Activated naive CD8-positive, alpha-beta T cell (primary cell): Measurements from ENCODE around the gene CKLF.

Experiments
- H3K27ac Mint-ChIP-seq: one replicate; pipeline ENCODE4 v1.8.0; 2021; ENCODE audit warnings: mixed read lengths
- H3K27me3 Mint-ChIP-seq: one replicate; pipeline ENCODE4 v1.8.0; 2021; ENCODE audit warnings: mixed read lengths
- H3K36me3 Mint-ChIP-seq: one replicate; pipeline ENCODE4 v1.8.0; 2021; ENCODE audit warnings: mixed read lengths
- H3K4me1 Mint-ChIP-seq: one replicate; pipeline ENCODE4 v1.8.0; 2021; ENCODE audit warnings: low read depth, mixed read lengths
- H3K4me3 Mint-ChIP-seq: one replicate; pipeline ENCODE4 v1.8.0; 2021; ENCODE audit warnings: mild to moderate bottlenecking, mixed read lengths
- H3K9me3 Mint-ChIP-seq: one replicate; pipeline ENCODE4 v1.8.0; 2021; ENCODE audit warnings: low read depth, mixed read lengths

CKLF gene

GRCh38 chr16:66525396-66526180 lies 26.8 kb upstream of the CKLF start:
- H3K9me3 Mint-ChIP-seq: no peaks in the 10 kb centered on the region
- no peak overlapping the region for H3K4me3 Mint-ChIP-seq
- H3K36me3 Mint-ChIP-seq: peaks cover 6% of the 10 kb centered on the region
- peaks cover 62% of the 10 kb centered on the region for H3K4me1 Mint-ChIP-seq
- no peaks in the 10 kb centered on the region for H3K27me3 Mint-ChIP-seq
- H3K27ac Mint-ChIP-seq: peak overlapping the region; percentile 56

GRCh38 chr16:66528294-66528693 lies 24.1 kb upstream of the CKLF start:
- H3K27me3 Mint-ChIP-seq: no peaks in the 10 kb centered on the region
- no peak overlapping the region for H3K27ac Mint-ChIP-seq
- no peak overlapping the region for H3K4me3 Mint-ChIP-seq
- H3K36me3 Mint-ChIP-seq: peaks cover 6% of the 10 kb centered on the region
- peaks cover 35% of the 10 kb centered on the region for H3K4me1 Mint-ChIP-seq
- no peaks in the 10 kb centered on the region for H3K9me3 Mint-ChIP-seq

- peak overlapping the region; percentile 82 for H3K27ac Mint-ChIP-seq
- no peak overlapping the region for H3K4me3 Mint-ChIP-seq
Observed at GRCh38 chr16:66529475-66529874, 22.9 kb upstream of the CKLF start.

GRCh38 chr16:66534376-66534799 lies 18.0 kb upstream of the CKLF start:
- no peaks in the 10 kb centered on the region for H3K27me3 Mint-ChIP-seq
- H3K27ac Mint-ChIP-seq: no peak overlapping the region
- no peak overlapping the region for H3K4me3 Mint-ChIP-seq

More at GRCh38 chr16:66529475-66529874, 22.9 kb upstream of the CKLF start:
- H3K27me3 Mint-ChIP-seq: no peaks in the 10 kb centered on the region
- H3K4me1 Mint-ChIP-seq: peaks cover 25% of the 10 kb centered on the region
- peaks cover 8% of the 10 kb centered on the region for H3K36me3 Mint-ChIP-seq
- no peaks in the 10 kb centered on the region for H3K9me3 Mint-ChIP-seq

GRCh38 chr16:66536525-66536924 lies 15.9 kb upstream of the CKLF start:
- H3K4me3 Mint-ChIP-seq: no peak overlapping the region
- H3K36me3 Mint-ChIP-seq: peaks cover 6% of the 10 kb centered on the region
- H3K27ac Mint-ChIP-seq: no peak overlapping the region
- no peaks in the 10 kb centered on the region for H3K9me3 Mint-ChIP-seq
- no peaks in the 10 kb centered on the region for H3K27me3 Mint-ChIP-seq
- H3K4me1 Mint-ChIP-seq: peaks cover 6% of the 10 kb centered on the region

More at GRCh38 chr16:66534376-66534799, 18.0 kb upstream of the CKLF start:
- Mint-ChIP-seq H3K4me1 (peaks cover 9% of the 10 kb centered on the region), H3K36me3 (peaks cover 8% of the 10 kb centered on the region), H3K9me3 (no peaks in the 10 kb centered on the region)

GRCh38 chr16:66537236-66537635 lies 15.1 kb upstream of the CKLF start:
- Mint-ChIP-seq H3K27me3 (no peaks in the 10 kb centered on the region), H3K4me1 (peaks cover 6% of the 10 kb centered on the region), H3K27ac (no peak overlapping the region), H3K36me3 (peaks cover 6% of the 10 kb centered on the region), H3K9me3 (no peaks in the 10 kb centered on the region), H3K4me3 (no peak overlapping the region)

GRCh38 chr16:66538910-66539309 lies 13.5 kb upstream of the CKLF start:
- H3K4me1 Mint-ChIP-seq: peaks cover 6% of the 10 kb centered on the region
- H3K36me3 Mint-ChIP-seq: peaks cover 6% of the 10 kb centered on the region
- no peak overlapping the region for H3K27ac Mint-ChIP-seq
- no peaks in the 10 kb centered on the region for H3K9me3 Mint-ChIP-seq
- H3K4me3 Mint-ChIP-seq: no peak overlapping the region
- no peaks in the 10 kb centered on the region for H3K27me3 Mint-ChIP-seq

- H3K4me3 Mint-ChIP-seq: no peak overlapping the region
- H3K36me3 Mint-ChIP-seq: peaks cover 3% of the 10 kb centered on the region
- peaks cover 6% of the 10 kb centered on the region for H3K4me1 Mint-ChIP-seq
- H3K9me3 Mint-ChIP-seq: no peaks in the 10 kb centered on the region
- no peak overlapping the region for H3K27ac Mint-ChIP-seq
- H3K27me3 Mint-ChIP-seq: no peaks in the 10 kb centered on the region
Observed at GRCh38 chr16:66539623-66540469, 12.5 kb upstream of the CKLF start.

- no peaks in the 10 kb centered on the region for H3K27me3 Mint-ChIP-seq
- H3K9me3 Mint-ChIP-seq: no peaks in the 10 kb centered on the region
- no peaks in the 10 kb centered on the region for H3K36me3 Mint-ChIP-seq
- H3K4me1 Mint-ChIP-seq: peaks cover 6% of the 10 kb centered on the region
- no peak overlapping the region for H3K27ac Mint-ChIP-seq
- H3K4me3 Mint-ChIP-seq: no peak overlapping the region
Observed at GRCh38 chr16:66541388-66542355, 10.7 kb upstream of the CKLF start.

GRCh38 chr16:66542396-66542795 lies 10.0 kb upstream of the CKLF start:
- no peak overlapping the region for H3K4me3 Mint-ChIP-seq
- no peak overlapping the region for H3K27ac Mint-ChIP-seq
- H3K27me3 Mint-ChIP-seq: no peaks in the 10 kb centered on the region
- peaks cover 6% of the 10 kb centered on the region for H3K4me1 Mint-ChIP-seq
- no peaks in the 10 kb centered on the region for H3K36me3 Mint-ChIP-seq
- no peaks in the 10 kb centered on the region for H3K9me3 Mint-ChIP-seq

- H3K9me3 Mint-ChIP-seq: no peaks in the 10 kb centered on the region
- H3K27me3 Mint-ChIP-seq: no peaks in the 10 kb centered on the region
- peaks cover 13% of the 10 kb centered on the region for H3K4me1 Mint-ChIP-seq
- no peak overlapping the region for H3K27ac Mint-ChIP-seq
- H3K4me3 Mint-ChIP-seq: no peak overlapping the region
- H3K36me3 Mint-ChIP-seq: no peaks in the 10 kb centered on the region
Observed at GRCh38 chr16:66543541-66543940, 8.8 kb upstream of the CKLF start.

GRCh38 chr16:66544016-66544757 lies 8.2 kb upstream of the CKLF start:
- no peaks in the 10 kb centered on the region for H3K36me3 Mint-ChIP-seq
- peaks cover 16% of the 10 kb centered on the region for H3K4me1 Mint-ChIP-seq
- no peak overlapping the region for H3K4me3 Mint-ChIP-seq
- peak overlapping the region; percentile 42 for H3K27ac Mint-ChIP-seq
- H3K9me3 Mint-ChIP-seq: no peaks in the 10 kb centered on the region
- H3K27me3 Mint-ChIP-seq: no peaks in the 10 kb centered on the region

GRCh38 chr16:66547101-66547989 lies 5.0 kb upstream of the CKLF start:
- no peak overlapping the region for H3K27ac Mint-ChIP-seq
- H3K4me1 Mint-ChIP-seq: peaks cover 36% of the 10 kb centered on the region
- no peaks in the 10 kb centered on the region for H3K27me3 Mint-ChIP-seq
- no peaks in the 10 kb centered on the region for H3K36me3 Mint-ChIP-seq
- no peaks in the 10 kb centered on the region for H3K9me3 Mint-ChIP-seq
- no peak overlapping the region for H3K4me3 Mint-ChIP-seq
